WTC11 (cell line): Measurements from ENCODE around the gene ZFPM1. TPM values are rescaled to one million over a fixed set of nuclear protein-coding genes. Genes with fewer than 3 reads are reported as not detected.

Source experiments
- ATAC-seq: fragments of 200-7000 bp; cut with Tn5 transposase; 2 replicates; pipeline ENCODE4 v1.10.0; 2021; ENCODE audit warnings: mild to moderate bottlenecking, moderate library complexity
- CTCF ChIA-PET: fragments of 300-600 bp; sonication (Branson Sonifier 250); formaldehyde crosslinking; loops from one replicate; lab custom pipeline; 2021; ENCODE audit warnings: antibody characterized with exemption; lab: Charles Lee
- POLR2A ChIA-PET: fragments of 350-600 bp; sonication (Branson Sonifier 250); formaldehyde crosslinking; loops from one replicate; lab custom pipeline; 2021; ENCODE audit warnings: antibody characterized with exemption; lab: Charles Lee
- DNase-seq: peaks from one replicate; pipeline ENCODE4 v3.0.0; 2021; ENCODE audit warnings: low spot score
- H3K27ac Mint-ChIP-seq: 2 replicates; pipeline ENCODE4 v1.8.0; 2021; ENCODE audit warnings: mixed read lengths
- H3K27me3 Mint-ChIP-seq: 2 replicates; pipeline ENCODE4 v1.8.0; 2021; ENCODE audit warnings: low read depth, mild to moderate bottlenecking, moderate library complexity, mixed read lengths
- H3K36me3 Mint-ChIP-seq: 2 replicates; pipeline ENCODE4 v1.8.0; 2021; ENCODE audit warnings: mixed read lengths
- H3K4me1 Mint-ChIP-seq: 2 replicates; pipeline ENCODE4 v1.8.0; 2022; ENCODE audit warnings: mixed read lengths
- H3K4me3 Mint-ChIP-seq: 2 replicates; pipeline ENCODE4 v1.8.0; 2021; ENCODE audit warnings: mild to moderate bottlenecking, moderate library complexity, mixed read lengths
- H3K9me3 Mint-ChIP-seq: 2 replicates; pipeline ENCODE4 v1.8.0; 2021; ENCODE audit warnings: mixed read lengths
- FOXJ3 ChIP-seq: sonication (generic); formaldehyde crosslinking; IDR thresholded peaks from 2 replicates; pipeline ENCODE4 v1.9.0; 2021; ENCODE audit warnings: missing genetic modification reagents, mild to moderate bottlenecking, borderline replicate concordance
- NFYB ChIP-seq: sonication (generic); formaldehyde crosslinking; conservative IDR thresholded peaks from 2 replicates; pipeline ENCODE4 v1.8.0; 2022; ENCODE audit warnings: low read depth, missing genetic modification reagents
- NR2C2 ChIP-seq: sonication (generic); formaldehyde crosslinking; IDR thresholded peaks from 2 replicates; pipeline ENCODE4 v1.8.0; 2022; ENCODE audit warnings: mild to moderate bottlenecking, missing genetic modification reagents
- RELA ChIP-seq: sonication (generic); formaldehyde crosslinking; IDR thresholded peaks from 2 replicates; pipeline ENCODE4 v1.8.1; 2022; ENCODE audit warnings: missing genetic modification reagents, mild to moderate bottlenecking, borderline replicate concordance
- SMAD4 ChIP-seq: sonication (generic); formaldehyde crosslinking; IDR thresholded peaks from 2 replicates; pipeline ENCODE4 v1.8.0; 2022; ENCODE audit warnings: mild to moderate bottlenecking, missing genetic modification reagents
- SOX15 ChIP-seq: fragments of 250-450 bp; sonication (Bioruptor Pico); IDR thresholded peaks from 2 replicates; pipeline ENCODE4 v1.9.0; 2021; ENCODE audit warnings: mild to moderate bottlenecking
- ZNF121 ChIP-seq: sonication (generic); formaldehyde crosslinking; IDR thresholded peaks from 2 replicates; pipeline ENCODE4 v1.8.0; 2023; ENCODE audit warnings: missing genetic modification reagents
- ZNF396 ChIP-seq: fragments of 250-450 bp; sonication (Bioruptor Pico); IDR thresholded peaks from 2 replicates; pipeline ENCODE4 v1.8.0; 2021; ENCODE audit warnings: mild to moderate bottlenecking, moderate library complexity, borderline replicate concordance
- ZNF416 ChIP-seq: fragments of 250-450 bp; sonication (Bioruptor Pico); IDR thresholded peaks from 2 replicates; pipeline ENCODE4 v1.9.0; 2021; ENCODE audit warnings: mild to moderate bottlenecking, inconsistent platforms
- total RNA-seq: library from RNA; stranded (reverse); gene quantifications from 3 replicates; pipeline ENCODE4 v1.2.3, GENCODE V29; 2021
- TF ChIP-seq, protein P1 (sequence below): fragments of 250-450 bp; sonication (Bioruptor Pico); IDR thresholded peaks from 2 replicates; pipeline ENCODE4 v1.9.0; 2021; ENCODE audit warnings: mild to moderate bottlenecking
- TF ChIP-seq, protein P2 (sequence below): fragments of 250-450 bp; sonication (Bioruptor Pico); conservative IDR thresholded peaks from 2 replicates; pipeline ENCODE4 v1.9.0; 2021; ENCODE audit warnings: mild to moderate bottlenecking
- TF ChIP-seq, protein P3 (sequence below): sonication (generic); formaldehyde crosslinking; IDR thresholded peaks from 2 replicates; pipeline ENCODE4 v1.8.0; 2023; ENCODE audit warnings: missing genetic modification reagents, mild to moderate bottlenecking, borderline replicate concordance
- TF ChIP-seq, protein P4 (sequence below): sonication (generic); formaldehyde crosslinking; IDR thresholded peaks from 2 replicates; pipeline ENCODE4 v1.8.0; 2022; ENCODE audit warnings: missing genetic modification reagents
- TF ChIP-seq, protein P5 (sequence below): sonication (generic); formaldehyde crosslinking; IDR thresholded peaks from 2 replicates; pipeline ENCODE4 v1.8.0; 2022; ENCODE audit warnings: mild to moderate bottlenecking, missing genetic modification reagents
- TF ChIP-seq, protein P6 (sequence below): sonication (generic); formaldehyde crosslinking; IDR thresholded peaks from 2 replicates; pipeline ENCODE4 v1.8.0; 2023; ENCODE audit warnings: missing genetic modification reagents
- TF ChIP-seq, protein P7 (sequence below): sonication (generic); formaldehyde crosslinking; IDR thresholded peaks from 2 replicates; pipeline ENCODE4 v1.8.0; 2022; ENCODE audit warnings: mild to moderate bottlenecking, missing genetic modification reagents

Gene ZFPM1
- total RNA-seq, 1 experiment from 2014 or later = 9.3 TPM

DNA sequence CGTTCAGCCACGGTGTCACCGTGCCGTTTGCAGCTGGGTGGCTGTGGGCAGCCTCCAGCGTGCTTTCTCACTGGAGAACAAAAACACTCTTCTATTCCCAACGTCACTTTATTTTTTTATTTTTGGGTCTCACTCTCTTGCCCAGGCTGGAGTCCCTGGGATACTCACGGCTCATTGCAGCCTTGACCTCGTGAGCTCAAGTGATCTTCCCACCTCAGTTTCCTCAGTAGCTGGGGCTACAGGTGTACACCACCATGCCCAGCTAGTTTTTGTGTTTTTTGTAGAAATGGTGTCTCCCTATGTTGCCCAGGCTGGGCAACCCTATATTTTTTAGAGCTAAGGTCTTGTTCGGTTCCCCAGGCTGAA is 82.8 kb downstream of the ZFPM1 start:
- H3K9me3 Mint-ChIP-seq = no peaks in the 10 kb centered on the region
- H3K4me1 Mint-ChIP-seq = peaks cover 12% of the 10 kb centered on the region; the same call in 1 of the 2 replicates
- no peaks in the 10 kb centered on the region for H3K36me3 Mint-ChIP-seq
- ChIA-PET CTCF (interaction anchor here (0.7 to 1.4 kb wide), 3 partner anchors 23 to 98 kb away, joined by 4 to 7 read pairs (median 6); no protein-coding TSS in a partner anchor), POLR2A (interaction anchor here (0.6 kb wide), 1 partner anchor 177 kb away, joined by 3 read pairs; no protein-coding TSS in a partner anchor)
- TF ChIP-seq NFYB (no peak), ZNF121 (CRISPR knock-in tag) (peak; percentile 77)
- TF ChIP-seq, protein P1, sequence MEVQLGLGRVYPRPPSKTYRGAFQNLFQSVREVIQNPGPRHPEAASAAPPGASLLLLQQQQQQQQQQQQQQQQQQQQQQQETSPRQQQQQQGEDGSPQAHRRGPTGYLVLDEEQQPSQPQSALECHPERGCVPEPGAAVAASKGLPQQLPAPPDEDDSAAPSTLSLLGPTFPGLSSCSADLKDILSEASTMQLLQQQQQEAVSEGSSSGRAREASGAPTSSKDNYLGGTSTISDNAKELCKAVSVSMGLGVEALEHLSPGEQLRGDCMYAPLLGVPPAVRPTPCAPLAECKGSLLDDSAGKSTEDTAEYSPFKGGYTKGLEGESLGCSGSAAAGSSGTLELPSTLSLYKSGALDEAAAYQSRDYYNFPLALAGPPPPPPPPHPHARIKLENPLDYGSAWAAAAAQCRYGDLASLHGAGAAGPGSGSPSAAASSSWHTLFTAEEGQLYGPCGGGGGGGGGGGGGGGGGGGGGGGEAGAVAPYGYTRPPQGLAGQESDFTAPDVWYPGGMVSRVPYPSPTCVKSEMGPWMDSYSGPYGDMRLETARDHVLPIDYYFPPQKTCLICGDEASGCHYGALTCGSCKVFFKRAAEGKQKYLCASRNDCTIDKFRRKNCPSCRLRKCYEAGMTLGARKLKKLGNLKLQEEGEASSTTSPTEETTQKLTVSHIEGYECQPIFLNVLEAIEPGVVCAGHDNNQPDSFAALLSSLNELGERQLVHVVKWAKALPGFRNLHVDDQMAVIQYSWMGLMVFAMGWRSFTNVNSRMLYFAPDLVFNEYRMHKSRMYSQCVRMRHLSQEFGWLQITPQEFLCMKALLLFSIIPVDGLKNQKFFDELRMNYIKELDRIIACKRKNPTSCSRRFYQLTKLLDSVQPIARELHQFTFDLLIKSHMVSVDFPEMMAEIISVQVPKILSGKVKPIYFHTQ (CRISPR knock-in tag) = no peak
- ATAC-seq (no peak), DNase-seq (no peak)
- peak overlapping the region; percentile 70 for H3K4me3 Mint-ChIP-seq
- H3K27ac Mint-ChIP-seq = peak overlapping the region; percentile 65; the same call in 1 of the 2 replicates
- peaks cover 8% of the 10 kb centered on the region; the same call in 1 of the 2 replicates for H3K27me3 Mint-ChIP-seq

DNA sequence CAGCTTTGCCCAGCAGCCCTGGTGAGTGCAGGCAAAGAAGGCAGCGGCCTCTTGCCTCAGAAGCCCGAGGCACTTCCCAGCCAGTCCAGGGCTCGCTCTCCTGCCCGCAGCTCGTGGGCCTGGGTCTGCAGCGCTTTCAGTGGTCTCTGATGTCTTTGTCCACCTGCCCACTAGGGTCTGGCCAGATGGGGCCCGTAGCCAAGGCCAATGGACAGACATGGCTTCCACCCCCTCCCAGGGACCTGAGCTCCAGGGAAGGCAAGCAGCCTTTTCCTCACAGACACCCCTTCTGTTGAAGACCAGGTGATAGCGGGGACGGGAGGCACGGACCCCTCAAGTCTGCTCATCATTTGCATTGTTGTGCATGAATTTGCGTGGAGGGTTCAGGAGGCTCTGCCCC is 83.4 kb downstream of the ZFPM1 start:
- Mint-ChIP-seq H3K4me1 (peaks cover 12% of the 10 kb centered on the region; the same call in 1 of the 2 replicates), H3K4me3 (0 out of 2 replicates have a peak overlapping the region, but pooled peaks have one; percentile 70), H3K9me3 (no peaks in the 10 kb centered on the region), H3K27me3 (peaks cover 8% of the 10 kb centered on the region; the same call in 1 of the 2 replicates), H3K36me3 (no peaks in the 10 kb centered on the region)
- no peak for DNase-seq
- CTCF ChIA-PET = interaction anchor here (0.7 to 1.4 kb wide), 4 partner anchors 22 to 99 kb away, joined by 3 to 7 read pairs (median 5); partner anchors contain the start of gene ZC3H18
- no peak for TF ChIP-seq ZNF416 (CRISPR knock-in tag)
- TF ChIP-seq, protein P2, sequence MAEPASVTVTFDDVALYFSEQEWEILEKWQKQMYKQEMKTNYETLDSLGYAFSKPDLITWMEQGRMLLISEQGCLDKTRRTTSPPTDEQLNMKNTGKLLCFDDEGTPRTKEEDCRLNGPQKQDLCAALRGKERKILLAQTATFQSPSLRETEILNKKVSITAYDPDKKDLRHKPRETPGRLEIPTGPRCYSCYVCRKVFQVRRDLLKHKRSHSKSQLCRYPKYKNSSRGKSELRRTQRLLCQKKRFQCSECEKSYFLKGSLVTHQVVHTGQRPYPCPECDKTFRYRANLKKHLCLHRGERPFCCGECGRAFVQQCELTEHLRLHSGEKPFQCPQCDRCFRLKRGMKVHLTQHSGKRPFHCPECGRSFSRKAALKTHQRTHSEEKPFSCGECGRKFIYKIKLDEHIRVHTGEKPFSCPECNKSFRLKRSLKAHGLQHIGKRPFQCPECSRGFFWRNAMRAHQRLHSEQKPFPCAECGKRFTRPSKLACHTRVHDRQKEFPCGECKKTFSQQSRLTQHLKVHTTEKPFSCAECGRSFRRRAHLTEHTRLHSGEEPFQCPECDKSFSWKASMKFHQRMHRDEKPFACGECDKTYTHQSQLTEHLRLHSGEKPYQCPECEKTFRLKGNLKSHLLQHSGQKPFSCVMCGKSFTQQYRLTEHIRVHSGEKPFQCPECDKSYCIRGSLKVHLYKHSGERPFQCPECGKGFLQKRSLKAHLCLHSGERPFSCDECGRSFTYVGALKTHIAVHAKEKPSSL = no peak
- TF ChIP-seq ZNF396 (CRISPR knock-in tag) = no peak
- TF ChIP-seq FOXJ3 = no peak
- TF ChIP-seq, protein P3, sequence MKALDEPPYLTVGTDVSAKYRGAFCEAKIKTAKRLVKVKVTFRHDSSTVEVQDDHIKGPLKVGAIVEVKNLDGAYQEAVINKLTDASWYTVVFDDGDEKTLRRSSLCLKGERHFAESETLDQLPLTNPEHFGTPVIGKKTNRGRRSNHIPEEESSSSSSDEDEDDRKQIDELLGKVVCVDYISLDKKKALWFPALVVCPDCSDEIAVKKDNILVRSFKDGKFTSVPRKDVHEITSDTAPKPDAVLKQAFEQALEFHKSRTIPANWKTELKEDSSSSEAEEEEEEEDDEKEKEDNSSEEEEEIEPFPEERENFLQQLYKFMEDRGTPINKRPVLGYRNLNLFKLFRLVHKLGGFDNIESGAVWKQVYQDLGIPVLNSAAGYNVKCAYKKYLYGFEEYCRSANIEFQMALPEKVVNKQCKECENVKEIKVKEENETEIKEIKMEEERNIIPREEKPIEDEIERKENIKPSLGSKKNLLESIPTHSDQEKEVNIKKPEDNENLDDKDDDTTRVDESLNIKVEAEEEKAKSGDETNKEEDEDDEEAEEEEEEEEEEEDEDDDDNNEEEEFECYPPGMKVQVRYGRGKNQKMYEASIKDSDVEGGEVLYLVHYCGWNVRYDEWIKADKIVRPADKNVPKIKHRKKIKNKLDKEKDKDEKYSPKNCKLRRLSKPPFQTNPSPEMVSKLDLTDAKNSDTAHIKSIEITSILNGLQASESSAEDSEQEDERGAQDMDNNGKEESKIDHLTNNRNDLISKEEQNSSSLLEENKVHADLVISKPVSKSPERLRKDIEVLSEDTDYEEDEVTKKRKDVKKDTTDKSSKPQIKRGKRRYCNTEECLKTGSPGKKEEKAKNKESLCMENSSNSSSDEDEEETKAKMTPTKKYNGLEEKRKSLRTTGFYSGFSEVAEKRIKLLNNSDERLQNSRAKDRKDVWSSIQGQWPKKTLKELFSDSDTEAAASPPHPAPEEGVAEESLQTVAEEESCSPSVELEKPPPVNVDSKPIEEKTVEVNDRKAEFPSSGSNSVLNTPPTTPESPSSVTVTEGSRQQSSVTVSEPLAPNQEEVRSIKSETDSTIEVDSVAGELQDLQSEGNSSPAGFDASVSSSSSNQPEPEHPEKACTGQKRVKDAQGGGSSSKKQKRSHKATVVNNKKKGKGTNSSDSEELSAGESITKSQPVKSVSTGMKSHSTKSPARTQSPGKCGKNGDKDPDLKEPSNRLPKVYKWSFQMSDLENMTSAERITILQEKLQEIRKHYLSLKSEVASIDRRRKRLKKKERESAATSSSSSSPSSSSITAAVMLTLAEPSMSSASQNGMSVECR = no peak
- no peak for TF ChIP-seq SMAD4 (CRISPR knock-in tag)
- TF ChIP-seq, protein P4, sequence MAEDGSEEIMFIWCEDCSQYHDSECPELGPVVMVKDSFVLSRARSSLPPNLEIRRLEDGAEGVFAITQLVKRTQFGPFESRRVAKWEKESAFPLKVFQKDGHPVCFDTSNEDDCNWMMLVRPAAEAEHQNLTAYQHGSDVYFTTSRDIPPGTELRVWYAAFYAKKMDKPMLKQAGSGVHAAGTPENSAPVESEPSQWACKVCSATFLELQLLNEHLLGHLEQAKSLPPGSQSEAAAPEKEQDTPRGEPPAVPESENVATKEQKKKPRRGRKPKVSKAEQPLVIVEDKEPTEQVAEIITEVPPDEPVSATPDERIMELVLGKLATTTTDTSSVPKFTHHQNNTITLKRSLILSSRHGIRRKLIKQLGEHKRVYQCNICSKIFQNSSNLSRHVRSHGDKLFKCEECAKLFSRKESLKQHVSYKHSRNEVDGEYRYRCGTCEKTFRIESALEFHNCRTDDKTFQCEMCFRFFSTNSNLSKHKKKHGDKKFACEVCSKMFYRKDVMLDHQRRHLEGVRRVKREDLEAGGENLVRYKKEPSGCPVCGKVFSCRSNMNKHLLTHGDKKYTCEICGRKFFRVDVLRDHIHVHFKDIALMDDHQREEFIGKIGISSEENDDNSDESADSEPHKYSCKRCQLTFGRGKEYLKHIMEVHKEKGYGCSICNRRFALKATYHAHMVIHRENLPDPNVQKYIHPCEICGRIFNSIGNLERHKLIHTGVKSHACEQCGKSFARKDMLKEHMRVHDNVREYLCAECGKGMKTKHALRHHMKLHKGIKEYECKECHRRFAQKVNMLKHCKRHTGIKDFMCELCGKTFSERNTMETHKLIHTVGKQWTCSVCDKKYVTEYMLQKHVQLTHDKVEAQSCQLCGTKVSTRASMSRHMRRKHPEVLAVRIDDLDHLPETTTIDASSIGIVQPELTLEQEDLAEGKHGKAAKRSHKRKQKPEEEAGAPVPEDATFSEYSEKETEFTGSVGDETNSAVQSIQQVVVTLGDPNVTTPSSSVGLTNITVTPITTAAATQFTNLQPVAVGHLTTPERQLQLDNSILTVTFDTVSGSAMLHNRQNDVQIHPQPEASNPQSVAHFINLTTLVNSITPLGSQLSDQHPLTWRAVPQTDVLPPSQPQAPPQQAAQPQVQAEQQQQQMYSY (CRISPR knock-in tag) = no peak
- TF ChIP-seq RELA (CRISPR knock-in tag) = no peak
- TF ChIP-seq, protein P5, sequence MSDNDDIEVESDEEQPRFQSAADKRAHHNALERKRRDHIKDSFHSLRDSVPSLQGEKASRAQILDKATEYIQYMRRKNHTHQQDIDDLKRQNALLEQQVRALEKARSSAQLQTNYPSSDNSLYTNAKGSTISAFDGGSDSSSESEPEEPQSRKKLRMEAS = no peak
- TF ChIP-seq SOX15 (CRISPR knock-in tag) = no peak
- TF ChIP-seq ZNF121 (CRISPR knock-in tag) = no peak
- TF ChIP-seq NR2C2 = no peak
- TF ChIP-seq, protein P6, sequence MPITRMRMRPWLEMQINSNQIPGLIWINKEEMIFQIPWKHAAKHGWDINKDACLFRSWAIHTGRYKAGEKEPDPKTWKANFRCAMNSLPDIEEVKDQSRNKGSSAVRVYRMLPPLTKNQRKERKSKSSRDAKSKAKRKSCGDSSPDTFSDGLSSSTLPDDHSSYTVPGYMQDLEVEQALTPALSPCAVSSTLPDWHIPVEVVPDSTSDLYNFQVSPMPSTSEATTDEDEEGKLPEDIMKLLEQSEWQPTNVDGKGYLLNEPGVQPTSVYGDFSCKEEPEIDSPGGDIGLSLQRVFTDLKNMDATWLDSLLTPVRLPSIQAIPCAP = no peak
- TF ChIP-seq, protein P7, sequence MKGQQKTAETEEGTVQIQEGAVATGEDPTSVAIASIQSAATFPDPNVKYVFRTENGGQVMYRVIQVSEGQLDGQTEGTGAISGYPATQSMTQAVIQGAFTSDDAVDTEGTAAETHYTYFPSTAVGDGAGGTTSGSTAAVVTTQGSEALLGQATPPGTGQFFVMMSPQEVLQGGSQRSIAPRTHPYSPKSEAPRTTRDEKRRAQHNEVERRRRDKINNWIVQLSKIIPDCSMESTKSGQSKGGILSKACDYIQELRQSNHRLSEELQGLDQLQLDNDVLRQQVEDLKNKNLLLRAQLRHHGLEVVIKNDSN = no peak
- TF ChIP-seq, all 79 proteins: peak for 0
- no peak for ATAC-seq
- no peak overlapping the region for H3K27ac Mint-ChIP-seq
- POLR2A ChIA-PET = interaction anchor here (0.6 kb wide), 1 partner anchor 178 kb away, joined by 3 read pairs; no protein-coding TSS in a partner anchor
